ENCODE measurements around the gene STK32C. TPM values are rescaled to one million over a fixed set of nuclear protein-coding genes. Genes with fewer than 3 reads are reported as not detected.

Gene STK32C
- polyA plus RNA-seq, 1 donor from 2014 or later, result 23.2 TPM

GRCh38 chr10:132246296-132246695 lies 61.5 kb downstream of the STK32C start:
- TF ChIP-seq EP300 (conservative IDR thresholded peaks at IDR 0.05; ENCODE audit: poor library complexity, severe bottlenecking), result no peak
- TF ChIP-seq RAD21 (conservative IDR thresholded peaks at IDR 0.05), result no peak
- no peak for TF ChIP-seq POLR2AphosphoS5 (IDR thresholded peaks at IDR 0.05)
- TF ChIP-seq, protein P1, sequence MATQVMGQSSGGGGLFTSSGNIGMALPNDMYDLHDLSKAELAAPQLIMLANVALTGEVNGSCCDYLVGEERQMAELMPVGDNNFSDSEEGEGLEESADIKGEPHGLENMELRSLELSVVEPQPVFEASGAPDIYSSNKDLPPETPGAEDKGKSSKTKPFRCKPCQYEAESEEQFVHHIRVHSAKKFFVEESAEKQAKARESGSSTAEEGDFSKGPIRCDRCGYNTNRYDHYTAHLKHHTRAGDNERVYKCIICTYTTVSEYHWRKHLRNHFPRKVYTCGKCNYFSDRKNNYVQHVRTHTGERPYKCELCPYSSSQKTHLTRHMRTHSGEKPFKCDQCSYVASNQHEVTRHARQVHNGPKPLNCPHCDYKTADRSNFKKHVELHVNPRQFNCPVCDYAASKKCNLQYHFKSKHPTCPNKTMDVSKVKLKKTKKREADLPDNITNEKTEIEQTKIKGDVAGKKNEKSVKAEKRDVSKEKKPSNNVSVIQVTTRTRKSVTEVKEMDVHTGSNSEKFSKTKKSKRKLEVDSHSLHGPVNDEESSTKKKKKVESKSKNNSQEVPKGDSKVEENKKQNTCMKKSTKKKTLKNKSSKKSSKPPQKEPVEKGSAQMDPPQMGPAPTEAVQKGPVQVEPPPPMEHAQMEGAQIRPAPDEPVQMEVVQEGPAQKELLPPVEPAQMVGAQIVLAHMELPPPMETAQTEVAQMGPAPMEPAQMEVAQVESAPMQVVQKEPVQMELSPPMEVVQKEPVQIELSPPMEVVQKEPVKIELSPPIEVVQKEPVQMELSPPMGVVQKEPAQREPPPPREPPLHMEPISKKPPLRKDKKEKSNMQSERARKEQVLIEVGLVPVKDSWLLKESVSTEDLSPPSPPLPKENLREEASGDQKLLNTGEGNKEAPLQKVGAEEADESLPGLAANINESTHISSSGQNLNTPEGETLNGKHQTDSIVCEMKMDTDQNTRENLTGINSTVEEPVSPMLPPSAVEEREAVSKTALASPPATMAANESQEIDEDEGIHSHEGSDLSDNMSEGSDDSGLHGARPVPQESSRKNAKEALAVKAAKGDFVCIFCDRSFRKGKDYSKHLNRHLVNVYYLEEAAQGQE (IDR thresholded peaks at IDR 0.05; ENCODE audit: borderline replicate concordance), result no peak
- TF ChIP-seq MXI1 (conservative IDR thresholded peaks at IDR 0.05; ENCODE audit: poor library complexity, severe bottlenecking), result no peak
- TF ChIP-seq TAF1 (IDR thresholded peaks at IDR 0.05; ENCODE audit: low read depth), result no peak
- TF ChIP-seq EZH2 (IDR thresholded peaks at IDR 0.05; ENCODE audit: borderline replicate concordance, insufficient read depth, low read length, poor library complexity, severe bottlenecking), result no peak
- TF ChIP-seq, protein P2, sequence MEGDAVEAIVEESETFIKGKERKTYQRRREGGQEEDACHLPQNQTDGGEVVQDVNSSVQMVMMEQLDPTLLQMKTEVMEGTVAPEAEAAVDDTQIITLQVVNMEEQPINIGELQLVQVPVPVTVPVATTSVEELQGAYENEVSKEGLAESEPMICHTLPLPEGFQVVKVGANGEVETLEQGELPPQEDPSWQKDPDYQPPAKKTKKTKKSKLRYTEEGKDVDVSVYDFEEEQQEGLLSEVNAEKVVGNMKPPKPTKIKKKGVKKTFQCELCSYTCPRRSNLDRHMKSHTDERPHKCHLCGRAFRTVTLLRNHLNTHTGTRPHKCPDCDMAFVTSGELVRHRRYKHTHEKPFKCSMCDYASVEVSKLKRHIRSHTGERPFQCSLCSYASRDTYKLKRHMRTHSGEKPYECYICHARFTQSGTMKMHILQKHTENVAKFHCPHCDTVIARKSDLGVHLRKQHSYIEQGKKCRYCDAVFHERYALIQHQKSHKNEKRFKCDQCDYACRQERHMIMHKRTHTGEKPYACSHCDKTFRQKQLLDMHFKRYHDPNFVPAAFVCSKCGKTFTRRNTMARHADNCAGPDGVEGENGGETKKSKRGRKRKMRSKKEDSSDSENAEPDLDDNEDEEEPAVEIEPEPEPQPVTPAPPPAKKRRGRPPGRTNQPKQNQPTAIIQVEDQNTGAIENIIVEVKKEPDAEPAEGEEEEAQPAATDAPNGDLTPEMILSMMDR (IDR thresholded peaks at IDR 0.05; ENCODE audit: poor library complexity, severe bottlenecking), result no peak
- H3K9me3 ChIP-seq (ENCODE audit: low read length), result no peaks in the 10 kb centered on the region
- no peak overlapping the region for H2AFZ ChIP-seq (ENCODE audit: low read depth, low read length)
- H3K4me2 ChIP-seq (ENCODE audit: low read length), result no peak overlapping the region
- H3K9me2 ChIP-seq (ENCODE audit: insufficient read depth, low read length), result no peaks in the 10 kb centered on the region
- no peaks in the 10 kb centered on the region for H3F3A ChIP-seq (ENCODE audit: insufficient read depth, low read length, poor library complexity, severe bottlenecking)
- no peaks in the 10 kb centered on the region for H3K27me3 ChIP-seq (ENCODE audit: insufficient read depth, low read depth, low read length)
- no peak overlapping the region for H3K4me3 ChIP-seq (ENCODE audit: low read length)
- H3K9ac ChIP-seq (ENCODE audit: low read length), result no peak overlapping the region
- no peak overlapping the region for H3K27ac ChIP-seq (ENCODE audit: low read length)
- no peaks in the 10 kb centered on the region for H4K20me1 ChIP-seq (ENCODE audit: insufficient read depth)
- H3K36me3 ChIP-seq (ENCODE audit: insufficient read depth, low read length), result no peaks in the 10 kb centered on the region
- no peaks in the 10 kb centered on the region for H3K79me2 ChIP-seq (replicated peaks; ENCODE audit: insufficient read depth, low read length)

- Histone ChIP-seq H3K9me2 (ENCODE audit: insufficient read depth, low read length) (no peaks in the 10 kb centered on the region), H3F3A (ENCODE audit: insufficient read depth, low read length, poor library complexity, severe bottlenecking) (no peaks in the 10 kb centered on the region), H3K36me3 (ENCODE audit: insufficient read depth, low read length) (no peaks in the 10 kb centered on the region), H3K4me2 (ENCODE audit: low read length) (no peak overlapping the region), H3K4me3 (ENCODE audit: low read length) (no peak overlapping the region), H3K79me2 (replicated peaks; ENCODE audit: insufficient read depth, low read length) (no peaks in the 10 kb centered on the region), H3K9ac (ENCODE audit: low read length) (no peak overlapping the region), H4K20me1 (ENCODE audit: insufficient read depth) (no peaks in the 10 kb centered on the region), H3K27ac (ENCODE audit: low read length) (no peak overlapping the region), H3K9me3 (ENCODE audit: low read length) (no peaks in the 10 kb centered on the region), H2AFZ (ENCODE audit: low read depth, low read length) (no peak overlapping the region), H3K27me3 (ENCODE audit: insufficient read depth, low read depth, low read length) (no peaks in the 10 kb centered on the region)
- TF ChIP-seq, protein P2 (IDR thresholded peaks at IDR 0.05; ENCODE audit: poor library complexity, severe bottlenecking), result no peak
- no peak for TF ChIP-seq EZH2 (IDR thresholded peaks at IDR 0.05; ENCODE audit: borderline replicate concordance, insufficient read depth, low read length, poor library complexity, severe bottlenecking)
Measured at GRCh38 chr10:132245056-132245455, 62.7 kb downstream of the STK32C start.

Measured in neural cell (in vitro differentiated cells).